Kasumi-1 (cell line): Measurements from ENCODE around the gene ALPG.
"Not testable (repeated sequence)": the region's sequence is repeated elsewhere in the genome, so short reads cannot be mapped to it uniquely, and the experiment has no call there.

Experiments used
- DNase-seq, 2 experiments: peaks; one replicate each; lab custom pipeline; 2025; lab: John Stamatoyannopoulos, UW

The ALPG gene

GRCh38 chr2:232377319-232377718 lies 29.3 kb upstream of the ALPG start:
- DNase-seq = no peak

GRCh38 chr2:232377841-232378734 lies 28.6 kb upstream of the ALPG start:
- DNase-seq = no peak

GRCh38 chr2:232378735-232379151 lies 27.9 kb upstream of the ALPG start, which contains the start of gene ALPP:
ALPP (plus strand) TSS chr2:232378751; CDS start chr2:232378803, 52 bp downstream.
- not testable (repeated sequence) for DNase-seq

GRCh38 chr2:232379610-232380590 lies 26.7 kb upstream of the ALPG start:
- not testable (repeated sequence) for DNase-seq

GRCh38 chr2:232381204-232382031 lies 25.2 kb upstream of the ALPG start:
- not testable (repeated sequence) for DNase-seq

- no peak for DNase-seq
Measured at GRCh38 chr2:232382331-232383225, 24.1 kb upstream of the ALPG start.

GRCh38 chr2:232384466-232384865 lies 22.2 kb upstream of the ALPG start:
- DNase-seq = no peak

GRCh38 chr2:232385058-232385457 lies 21.6 kb upstream of the ALPG start:
- not testable (repeated sequence) for DNase-seq

GRCh38 chr2:232385660-232386489 lies 20.8 kb upstream of the ALPG start:
- DNase-seq = no peak

- DNase-seq = no peak
Measured at GRCh38 chr2:232386490-232386739, 20.2 kb upstream of the ALPG start.

GRCh38 chr2:232386740-232387450 lies 19.7 kb upstream of the ALPG start:
- DNase-seq = no peak

GRCh38 chr2:232387451-232388171 lies 19.0 kb upstream of the ALPG start:
- no peak for DNase-seq

GRCh38 chr2:232388324-232388891 lies 18.2 kb upstream of the ALPG start:
- no peak for DNase-seq

- no peak for DNase-seq
Measured at GRCh38 chr2:232389327-232389726, 17.3 kb upstream of the ALPG start.

GRCh38 chr2:232390661-232391060 lies 16.0 kb upstream of the ALPG start:
- no peak for DNase-seq

- DNase-seq = no peak
Measured at GRCh38 chr2:232393556-232393955, 13.1 kb upstream of the ALPG start.

GRCh38 chr2:232394431-232394830 lies 12.2 kb upstream of the ALPG start:
- DNase-seq = not testable (repeated sequence)

- DNase-seq = no peak
Measured at GRCh38 chr2:232395586-232395985, 11.1 kb upstream of the ALPG start.
